Midbrain (tissue), 1 donor: ENCODE results near the gene ANKRD63.

Experiments used
- DNase-seq: peaks from one replicate; lab custom pipeline; 2025; lab: John Stamatoyannopoulos, UW

The ANKRD63 gene

GRCh38 chr15:40279437-40280141 is 3.3 kb downstream of the ANKRD63 start:
- DNase-seq: peak; percentile 74

GRCh38 chr15:40278026-40278425 is 4.8 kb downstream of the ANKRD63 start:
- DNase-seq: no peak

- peak; percentile 25 for DNase-seq
These were observed 5.4 kb downstream of the ANKRD63 start for GRCh38 chr15:40277471-40277870.

- no peak for DNase-seq
These were observed 5.9 kb downstream of the ANKRD63 start for GRCh38 chr15:40276927-40277326.

GRCh38 chr15:40275954-40276353 is 6.9 kb downstream of the ANKRD63 start:
- no peak for DNase-seq

- no peak for DNase-seq
These were observed 7.3 kb downstream of the ANKRD63 start for GRCh38 chr15:40275523-40275922.

- peak; percentile 81 for DNase-seq
These were observed 8.3 kb downstream of the ANKRD63 start for GRCh38 chr15:40274350-40275274.

GRCh38 chr15:40273428-40273827 is 9.4 kb downstream of the ANKRD63 start:
- no peak for DNase-seq

GRCh38 chr15:40272485-40273056 is 10.3 kb downstream of the ANKRD63 start:
- no peak for DNase-seq

GRCh38 chr15:40271685-40272484 is 11.0 kb downstream of the ANKRD63 start:
- DNase-seq: no peak

- DNase-seq: no peak
These were observed 12.4 kb downstream of the ANKRD63 start for GRCh38 chr15:40270246-40270995.

GRCh38 chr15:40269604-40270003 is 13.3 kb downstream of the ANKRD63 start:
- no peak for DNase-seq

GRCh38 chr15:40267670-40268069 is 15.2 kb downstream of the ANKRD63 start:
- no peak for DNase-seq

GRCh38 chr15:40266828-40267304 is 16.0 kb downstream of the ANKRD63 start:
- no peak for DNase-seq

GRCh38 chr15:40265875-40266274 is 17.0 kb downstream of the ANKRD63 start:
- no peak for DNase-seq

- no peak for DNase-seq
These were observed 17.5 kb downstream of the ANKRD63 start for GRCh38 chr15:40265355-40265754.

- no peak for DNase-seq
These were observed 18.3 kb downstream of the ANKRD63 start for GRCh38 chr15:40264321-40265153.

GRCh38 chr15:40263024-40263754 is 19.7 kb downstream of the ANKRD63 start:
- no peak for DNase-seq

- no peak for DNase-seq
These were observed 23.8 kb downstream of the ANKRD63 start for GRCh38 chr15:40259021-40259420.
